HG02885 (cell line): ENCODE measurements around the gene RASA3.

Experiments
- ATAC-seq: cut with Tn5 transposase; IDR thresholded peaks from one replicate; pipeline ENCODE4 v1.9.1; 2021; ENCODE audit warnings: mild to moderate bottlenecking; ENCODE audit not compliant: unreplicated experiment, poor library complexity

Gene RASA3

DNA sequence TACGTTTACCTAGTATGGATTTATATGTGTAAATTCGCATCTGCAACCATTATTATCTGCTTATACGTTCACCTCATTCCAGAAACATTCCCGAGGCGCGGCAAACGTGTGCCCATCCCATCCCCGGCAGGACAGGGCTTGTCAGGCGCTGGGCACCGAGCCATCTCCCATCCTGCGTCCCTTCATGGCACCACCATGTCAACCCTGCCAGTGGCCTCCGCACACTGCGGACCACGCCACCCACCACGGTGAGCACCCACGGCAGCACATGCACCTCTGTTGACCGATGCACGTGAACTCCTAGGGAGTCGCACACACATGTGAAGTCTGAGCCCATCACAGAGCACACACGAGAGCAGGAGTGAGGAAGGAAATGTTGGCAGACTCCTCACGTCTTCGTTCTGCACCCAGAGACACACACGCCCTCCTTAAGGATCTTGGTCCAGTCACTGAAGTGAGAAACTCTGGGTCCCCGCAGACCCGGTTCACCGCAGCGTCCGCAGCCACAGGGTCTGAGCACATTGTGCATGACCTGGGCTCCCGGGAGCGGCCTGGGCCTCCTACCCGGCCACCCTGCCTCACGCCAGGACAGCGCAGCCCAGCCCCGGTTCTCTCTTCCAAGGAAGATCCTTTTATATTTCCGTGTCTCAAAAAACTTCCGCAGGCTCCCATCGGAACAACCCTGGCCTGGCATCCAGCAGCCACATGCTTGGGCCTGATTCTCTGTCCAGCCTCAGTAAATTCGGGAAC, 90.2 kb downstream of the RASA3 start:
- ATAC-seq: no peak

DNA sequence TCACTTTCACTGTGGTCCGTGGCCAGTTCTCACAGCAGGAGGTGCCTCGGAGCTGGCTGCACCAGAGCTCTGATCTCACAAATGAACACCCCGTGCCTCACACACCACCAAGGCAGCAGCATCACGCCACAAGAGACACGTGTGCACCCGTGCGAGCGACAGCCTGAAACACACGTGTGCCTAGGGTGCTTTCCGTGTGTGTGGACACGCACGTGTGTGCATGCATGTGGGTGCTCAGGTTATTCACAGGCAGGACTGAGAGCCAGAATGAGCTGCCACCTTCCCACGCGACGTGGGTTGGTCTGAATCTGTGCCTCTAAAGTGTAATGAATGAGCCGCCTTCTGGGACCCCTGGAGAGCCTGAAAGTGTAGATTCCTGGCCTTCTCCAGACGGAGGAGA, 90.9 kb downstream of the RASA3 start:
- no peak for ATAC-seq

DNA sequence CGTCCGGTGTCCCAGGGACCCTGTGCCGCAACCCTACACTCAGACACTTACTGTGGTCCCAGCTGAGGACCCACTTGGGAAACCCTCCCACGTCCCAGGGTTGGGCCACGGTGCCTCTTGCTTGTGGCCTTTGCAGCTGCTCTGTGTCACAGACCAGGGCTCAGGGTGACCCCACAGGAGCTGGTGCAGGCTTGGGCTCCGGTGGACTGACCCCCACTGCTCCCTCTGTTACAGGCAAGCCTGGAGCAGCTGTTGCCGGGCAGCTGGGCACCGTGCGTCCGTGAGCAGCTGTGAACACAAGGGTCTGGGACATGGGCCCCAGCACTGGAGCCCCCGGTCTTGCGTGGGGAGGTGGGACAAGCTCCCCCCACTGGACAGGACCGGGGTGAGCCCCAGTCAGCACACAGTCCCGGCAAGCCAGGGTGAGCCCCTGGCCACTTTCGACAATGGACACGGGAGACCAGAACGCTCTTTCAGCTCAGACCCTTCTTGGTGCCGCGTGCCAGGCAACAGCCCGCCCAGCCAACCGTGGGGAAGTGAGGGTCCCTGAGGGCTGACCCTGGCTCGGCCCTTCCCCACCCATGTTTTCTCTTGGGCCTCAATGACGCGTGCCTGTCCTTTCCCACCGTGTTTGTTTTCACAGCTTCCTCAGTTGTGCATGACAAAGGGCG, 92.8 kb downstream of the RASA3 start:
- ATAC-seq: no peak

DNA sequence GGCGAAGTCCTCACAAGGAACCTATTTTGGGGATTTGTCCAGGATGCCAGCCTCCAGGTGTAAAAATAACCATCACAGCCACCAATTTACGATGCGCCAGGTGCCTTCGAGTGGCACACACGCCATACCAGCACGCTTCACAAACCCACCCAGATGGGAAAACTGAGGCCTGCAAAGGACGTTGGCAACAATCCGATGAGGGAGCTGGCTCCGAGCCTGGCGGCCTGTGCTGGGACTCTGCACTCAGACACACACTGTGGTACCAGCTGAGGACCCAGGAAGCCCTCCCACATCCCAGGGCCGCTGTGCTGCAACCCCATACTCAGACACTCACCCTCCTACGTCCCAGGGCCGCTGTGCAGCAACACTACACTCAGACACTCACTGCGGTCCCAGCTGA, 93.5 kb downstream of the RASA3 start:
- ATAC-seq: no peak

DNA sequence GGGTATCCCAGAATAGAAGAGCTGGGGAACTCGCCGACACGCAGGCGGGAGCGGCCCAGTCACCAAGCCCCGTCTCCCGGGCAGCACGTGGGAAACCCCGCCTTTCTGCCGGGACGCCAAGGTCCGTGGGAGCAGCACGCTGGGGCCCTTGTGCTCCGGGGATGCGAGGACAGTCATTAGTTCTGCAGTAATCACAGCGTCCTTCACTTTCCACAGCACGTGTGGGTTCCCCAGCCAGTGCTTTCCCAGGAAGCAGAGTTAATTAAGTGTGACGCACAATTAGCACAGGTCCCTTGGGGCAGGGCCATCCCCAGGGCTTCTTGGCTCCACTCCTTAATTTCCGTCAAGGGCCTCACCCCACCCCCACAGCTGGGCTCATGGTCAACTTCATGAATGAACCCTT, 94.2 kb downstream of the RASA3 start:
- ATAC-seq: no peak

DNA sequence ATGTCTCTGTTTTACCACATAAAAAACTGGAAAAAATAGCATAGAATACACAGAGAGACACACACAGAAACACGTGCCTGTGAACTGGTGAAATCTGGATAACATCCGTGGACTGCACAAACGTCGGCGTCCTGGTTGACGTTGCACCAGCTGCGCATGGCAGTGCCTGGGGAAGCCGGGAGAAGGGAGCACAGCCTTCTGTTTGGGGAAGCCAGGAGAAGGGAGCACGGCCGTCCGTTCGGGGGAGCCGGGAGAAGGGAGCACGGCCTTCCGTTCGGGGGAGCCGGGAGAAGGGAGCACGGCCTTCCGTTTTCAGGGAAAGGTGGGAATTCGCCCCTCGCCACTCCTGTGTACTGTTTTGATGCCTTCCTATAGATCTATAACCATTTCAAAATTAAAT, 94.7 kb downstream of the RASA3 start:
- ATAC-seq: no peak

DNA sequence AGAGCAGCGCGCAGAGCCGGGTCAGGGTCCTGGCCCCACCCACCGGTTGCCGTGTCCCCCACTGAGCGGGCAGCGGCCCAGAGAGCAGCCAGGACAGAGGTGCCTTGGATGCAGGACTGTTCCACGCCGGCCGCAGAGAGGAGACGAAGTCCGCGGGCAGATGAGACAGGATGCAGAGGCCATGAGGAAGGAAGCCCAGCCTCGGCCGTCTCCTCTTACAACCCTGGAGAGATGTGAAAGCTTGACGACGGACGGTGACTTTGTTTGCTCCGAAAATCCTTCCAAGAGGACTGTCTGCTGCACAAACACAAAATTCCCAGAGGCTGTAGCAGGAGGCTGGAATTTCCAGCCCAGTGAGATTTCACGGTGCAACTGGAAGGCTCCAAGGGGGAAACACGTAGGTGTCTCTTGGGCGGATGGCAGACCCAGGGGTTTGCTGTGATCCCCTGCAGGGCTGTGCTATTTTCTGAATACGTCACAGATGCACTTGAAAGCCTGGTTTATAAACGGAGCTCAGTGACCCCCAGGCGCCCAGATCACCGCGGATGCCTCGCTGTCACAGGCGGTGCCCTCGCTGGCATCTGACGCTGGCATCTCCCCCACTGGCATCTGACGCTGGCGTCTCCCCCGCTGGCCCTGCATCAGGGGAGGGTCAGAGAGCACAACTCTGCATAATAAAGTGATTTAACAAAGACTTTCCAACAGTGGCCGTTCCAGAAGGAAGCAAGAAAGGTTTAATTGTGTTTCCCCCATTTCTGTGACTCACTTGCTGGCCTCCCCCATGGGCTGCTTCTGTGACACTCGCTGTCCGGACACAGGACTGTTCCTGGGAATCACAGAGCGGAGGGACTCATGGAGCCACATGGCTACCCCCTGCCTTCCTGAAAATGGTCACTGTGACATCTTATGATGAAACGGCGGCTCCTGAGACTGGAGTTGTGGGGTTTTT, 96.6 kb downstream of the RASA3 start:
- no peak for ATAC-seq

DNA sequence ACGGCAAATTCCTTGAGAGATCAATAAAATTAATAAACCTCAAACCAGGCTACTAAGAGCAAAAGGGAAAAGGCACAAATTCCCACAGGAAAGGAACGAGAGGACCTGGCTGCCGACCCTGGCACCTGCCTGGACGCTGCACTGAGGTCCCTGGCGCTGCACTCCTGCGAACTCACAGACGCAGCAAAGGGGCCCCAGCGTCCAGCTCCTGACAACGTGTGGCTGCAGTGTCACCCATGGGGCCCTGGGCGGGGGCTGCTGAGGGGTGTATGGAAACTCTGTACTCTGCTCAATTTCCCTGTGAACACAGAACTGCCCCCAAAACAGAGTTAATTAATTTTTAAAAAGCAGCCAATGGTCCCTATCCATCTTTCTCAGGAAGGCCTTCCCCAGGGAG, 97.2 kb downstream of the RASA3 start:
- ATAC-seq: no peak

DNA sequence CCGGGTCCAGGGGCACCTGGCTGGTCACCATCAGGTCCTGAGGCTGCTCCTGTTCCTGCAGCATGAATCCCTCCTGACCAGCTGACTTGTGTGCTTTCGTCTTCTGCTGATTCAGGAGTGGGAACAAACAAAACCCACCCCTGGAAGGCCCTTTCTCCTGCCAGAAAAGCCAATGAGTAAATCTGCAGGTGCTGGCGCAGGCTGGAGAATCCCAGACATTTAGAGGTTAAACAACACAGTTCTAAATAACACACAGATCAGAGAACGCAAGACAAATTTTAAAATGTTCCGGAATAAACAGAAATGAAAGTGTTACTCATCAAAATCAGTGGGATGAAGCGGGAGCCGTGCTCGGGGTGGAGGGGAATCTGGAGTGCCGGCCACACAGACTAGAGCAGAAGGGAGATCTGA, 97.9 kb downstream of the RASA3 start:
- no peak for ATAC-seq

DNA sequence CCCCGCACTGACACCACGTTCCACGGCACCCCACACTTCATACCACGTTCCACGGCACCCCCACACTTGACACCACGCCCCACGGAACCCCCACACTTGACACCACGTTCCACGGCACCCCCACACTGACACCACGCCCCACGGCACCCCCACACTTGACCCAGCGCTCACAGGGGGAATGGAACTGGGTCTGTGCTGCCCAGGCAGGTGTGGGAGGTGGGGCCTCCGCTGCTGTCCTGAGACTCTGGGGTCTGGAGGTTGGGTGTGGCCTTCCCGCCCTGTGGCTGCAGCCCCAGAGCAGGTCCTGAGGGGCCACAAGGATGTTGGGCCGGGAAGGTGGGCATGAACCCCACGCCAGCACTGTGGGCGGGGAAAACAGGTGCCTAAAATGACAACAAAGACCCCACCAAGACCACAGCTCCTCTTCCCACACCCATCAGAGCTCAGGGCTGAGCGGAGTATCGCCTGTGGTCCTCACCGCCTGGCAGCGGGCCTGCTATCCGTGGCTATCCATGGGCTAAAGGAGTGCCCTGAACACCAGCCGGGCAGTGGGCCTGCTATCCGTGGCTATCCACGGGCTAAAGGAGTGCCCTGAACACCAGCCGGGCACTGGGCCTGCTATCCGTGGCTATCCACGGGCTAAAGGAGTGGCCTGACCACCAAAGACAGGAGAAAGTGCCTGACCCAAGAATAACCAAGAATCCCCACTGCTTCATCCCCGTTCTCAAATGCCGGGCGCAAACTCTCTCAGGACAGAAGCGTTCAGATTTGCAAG, 98.7 kb downstream of the RASA3 start:
- ATAC-seq: no peak

DNA sequence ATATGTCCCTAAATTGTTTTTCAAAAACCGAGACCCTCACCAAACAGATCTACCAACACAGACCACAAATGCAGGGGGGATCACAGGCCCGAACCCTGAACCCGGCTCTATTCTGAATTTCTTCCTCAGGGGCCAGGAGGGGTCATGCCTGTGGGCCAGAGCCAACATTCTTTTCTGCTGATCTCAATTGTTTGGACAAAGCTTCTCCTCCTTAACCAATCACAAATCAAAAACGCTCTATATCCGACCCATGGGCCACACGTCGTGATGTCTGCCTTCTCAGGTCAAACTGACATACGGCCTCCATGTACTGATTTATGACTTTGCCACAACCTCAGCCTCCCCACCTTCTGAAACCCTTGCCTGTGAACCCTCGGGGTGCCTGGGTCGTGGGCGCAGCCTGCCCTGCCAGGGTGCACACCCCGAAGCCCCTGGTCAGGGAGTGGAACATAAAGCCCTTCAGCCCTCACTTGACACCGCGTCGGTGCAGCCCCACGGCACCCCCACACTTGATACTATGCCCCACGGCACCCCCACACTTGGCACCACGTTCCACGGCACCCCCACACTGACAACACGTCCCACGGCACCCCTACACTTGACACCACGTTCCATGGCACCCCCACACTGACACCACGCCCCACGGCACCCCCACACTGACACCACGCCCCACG, 100.2 kb downstream of the RASA3 start:
- ATAC-seq: no peak

DNA sequence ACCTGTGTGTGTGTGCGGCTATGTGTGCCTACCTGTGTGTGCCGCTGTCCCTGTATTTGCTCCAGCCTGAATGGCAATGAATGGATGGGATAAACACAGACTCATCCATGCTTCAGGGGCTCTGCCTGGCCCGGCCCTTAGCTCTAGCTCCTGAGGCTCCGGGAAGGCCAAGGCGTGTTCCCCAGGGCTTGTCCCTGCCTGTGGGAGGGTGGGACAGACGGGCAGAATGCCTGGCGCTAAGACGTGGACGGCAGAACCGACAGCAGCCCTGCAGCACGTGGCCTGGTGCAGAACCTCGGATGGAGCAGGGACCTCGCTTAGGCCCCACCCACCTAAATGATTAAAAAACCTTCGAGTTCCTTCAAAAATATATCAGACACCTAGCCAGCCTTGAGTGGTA, 100.8 kb downstream of the RASA3 start:
- ATAC-seq: no peak

DNA sequence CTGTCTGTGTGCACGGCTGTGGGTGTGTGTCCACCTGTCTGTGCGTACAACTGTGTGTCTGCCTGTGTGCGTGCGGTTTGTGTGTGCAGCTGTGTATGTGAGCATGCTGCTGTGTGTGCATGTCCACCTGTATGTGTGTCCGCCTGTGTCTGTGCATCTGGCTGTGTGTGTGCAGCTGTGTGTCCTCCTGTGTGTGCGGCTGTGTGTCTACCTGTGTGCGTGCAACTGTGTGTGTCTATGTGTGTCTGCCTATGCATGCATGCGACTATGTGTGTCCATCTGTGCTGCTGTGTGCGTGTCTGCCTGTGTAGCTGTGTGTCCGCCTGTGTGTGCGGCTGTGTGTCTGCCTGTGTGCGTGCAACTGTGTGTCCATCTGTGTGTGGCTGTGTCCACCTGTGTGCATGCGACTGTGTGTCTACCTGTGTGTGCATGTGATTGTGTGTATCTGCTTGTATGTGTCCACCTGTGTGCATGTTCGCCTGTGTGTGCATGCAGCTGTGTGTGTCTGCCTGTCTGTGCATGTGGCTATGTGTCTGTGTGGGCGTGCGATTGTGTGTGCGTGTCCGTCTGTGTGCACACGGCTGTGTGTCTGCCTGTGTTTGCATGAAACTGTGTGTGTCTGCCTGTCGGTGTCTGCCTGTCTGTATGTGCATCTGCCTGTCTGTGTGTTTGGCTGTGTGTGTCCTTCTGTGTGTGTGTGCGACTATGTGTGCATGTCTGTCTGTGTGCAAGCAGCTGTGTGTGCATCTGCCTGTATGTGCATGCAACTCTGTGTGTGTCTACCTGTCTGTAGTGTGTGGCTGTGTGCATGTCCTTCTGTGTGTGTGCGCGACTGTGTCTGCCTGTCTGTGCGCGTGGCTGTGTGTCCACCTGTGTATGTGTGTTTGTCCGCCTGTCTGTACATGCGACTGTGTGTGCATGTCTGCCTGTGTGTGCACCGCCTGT, 101.5 kb downstream of the RASA3 start:
- ATAC-seq: no peak

DNA sequence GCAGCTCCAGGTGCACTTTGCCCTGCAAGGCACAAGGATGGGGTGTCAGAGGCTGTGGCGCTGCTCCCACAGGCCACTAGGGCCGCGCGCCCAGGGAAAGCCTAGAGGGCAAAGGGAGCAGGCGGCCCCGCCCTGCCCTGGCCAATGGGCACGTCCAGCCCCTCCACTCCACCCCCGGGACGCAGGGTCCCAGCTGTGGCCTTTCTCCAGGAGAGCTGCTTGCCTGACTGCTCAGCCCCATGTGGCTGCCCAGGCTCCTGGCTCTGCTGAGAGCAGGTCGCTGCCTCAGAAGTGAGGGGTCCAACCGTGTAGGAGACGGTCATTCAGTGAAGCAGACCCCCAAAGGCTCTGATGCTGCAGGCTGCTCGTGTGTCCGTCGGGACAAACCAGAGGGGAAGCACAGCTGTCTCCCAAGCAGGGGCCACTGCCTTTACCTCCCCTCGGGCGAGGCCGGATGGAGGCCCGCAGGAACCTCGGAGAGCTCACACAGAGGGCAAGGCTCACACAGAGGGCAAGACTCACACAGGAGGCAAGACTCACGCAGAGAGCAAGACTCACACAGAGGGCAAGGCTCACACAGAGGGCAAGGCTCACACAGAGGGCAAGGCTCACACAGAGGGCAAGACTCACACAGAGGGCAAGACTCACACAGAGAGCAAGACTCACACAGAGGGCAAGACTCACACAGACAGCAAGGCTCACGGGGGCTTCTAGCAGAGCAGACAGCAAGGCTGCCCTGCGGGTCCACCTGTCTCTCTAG, 102.4 kb downstream of the RASA3 start:
- no peak for ATAC-seq

DNA sequence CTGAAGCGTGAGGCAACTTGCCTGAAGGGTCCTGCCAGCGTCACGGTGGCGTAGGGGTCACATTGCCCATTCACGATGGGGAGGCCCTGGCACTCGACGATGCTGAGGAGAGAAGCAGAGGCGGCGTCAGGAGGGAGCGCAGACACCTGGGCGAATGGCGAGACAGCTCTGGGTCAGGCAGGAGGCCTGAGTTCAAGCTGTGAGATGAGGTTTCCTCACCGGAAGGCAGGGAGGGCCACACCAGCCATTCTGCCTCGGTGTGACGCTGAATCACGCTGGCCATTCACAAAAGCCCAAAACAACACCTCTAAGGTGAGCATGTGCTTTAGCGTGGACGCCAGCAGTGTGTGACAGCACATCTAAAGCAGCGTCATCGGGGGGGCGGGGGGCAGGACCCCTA, 104.6 kb downstream of the RASA3 start:
- ATAC-seq: no peak

DNA sequence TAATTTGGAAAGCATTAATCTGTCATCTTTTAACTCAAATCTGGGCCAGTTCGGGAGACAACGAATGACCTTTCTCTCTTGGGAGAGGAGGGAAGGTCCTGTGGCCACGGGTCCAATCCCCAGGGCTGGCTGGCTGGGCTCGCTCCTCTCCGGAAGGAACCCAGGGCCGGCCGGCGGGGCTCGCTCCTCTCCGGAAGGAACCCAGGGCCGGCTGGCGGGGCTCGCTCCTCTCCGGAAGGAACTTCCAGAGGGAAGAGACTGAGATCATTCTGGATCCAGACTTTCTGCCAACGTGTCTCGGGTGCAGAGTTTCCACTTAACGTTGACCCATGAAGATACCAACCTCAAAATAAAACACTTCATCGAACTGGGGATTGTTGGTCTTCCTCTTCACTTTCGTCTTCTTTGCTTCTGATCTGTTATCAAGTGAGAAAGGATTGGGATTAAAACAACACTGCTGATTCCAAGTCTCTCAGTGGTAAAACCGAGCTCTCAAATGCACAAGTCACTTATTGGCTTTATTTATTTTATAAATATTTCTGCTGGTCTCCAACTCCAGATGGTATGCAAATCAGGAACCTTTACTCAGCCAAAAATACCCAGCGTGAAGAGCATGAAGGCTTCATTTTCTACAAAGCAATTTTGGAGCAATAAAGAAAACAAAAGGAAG, 105.2 kb downstream of the RASA3 start:
- no peak for ATAC-seq

DNA sequence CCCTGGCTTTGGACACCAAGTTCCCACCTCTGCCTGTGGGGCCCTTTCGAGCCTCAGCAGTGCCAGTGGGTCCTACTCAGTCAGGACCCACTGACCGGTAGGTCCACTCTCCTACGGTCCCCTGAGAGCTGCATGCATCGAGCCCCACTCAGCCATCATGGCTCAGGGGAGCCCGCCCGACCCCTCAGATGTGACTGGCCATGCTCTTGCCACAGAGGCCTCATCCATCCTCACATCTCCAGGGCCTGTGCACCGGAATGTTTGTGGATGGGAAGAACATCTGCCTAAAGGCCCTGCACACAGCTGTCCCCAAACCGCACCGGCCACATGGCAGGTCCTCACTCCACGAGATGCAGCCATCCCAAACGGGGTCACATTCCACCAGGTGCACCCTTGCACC, 105.9 kb downstream of the RASA3 start:
- ATAC-seq: no peak
